ENCODE results near the gene CFAP43.
"Not testable (repeated sequence)": the region's sequence is repeated elsewhere in the genome, so short reads cannot be mapped to it uniquely, and the experiment has no call there.

Gene CFAP43

DNA sequence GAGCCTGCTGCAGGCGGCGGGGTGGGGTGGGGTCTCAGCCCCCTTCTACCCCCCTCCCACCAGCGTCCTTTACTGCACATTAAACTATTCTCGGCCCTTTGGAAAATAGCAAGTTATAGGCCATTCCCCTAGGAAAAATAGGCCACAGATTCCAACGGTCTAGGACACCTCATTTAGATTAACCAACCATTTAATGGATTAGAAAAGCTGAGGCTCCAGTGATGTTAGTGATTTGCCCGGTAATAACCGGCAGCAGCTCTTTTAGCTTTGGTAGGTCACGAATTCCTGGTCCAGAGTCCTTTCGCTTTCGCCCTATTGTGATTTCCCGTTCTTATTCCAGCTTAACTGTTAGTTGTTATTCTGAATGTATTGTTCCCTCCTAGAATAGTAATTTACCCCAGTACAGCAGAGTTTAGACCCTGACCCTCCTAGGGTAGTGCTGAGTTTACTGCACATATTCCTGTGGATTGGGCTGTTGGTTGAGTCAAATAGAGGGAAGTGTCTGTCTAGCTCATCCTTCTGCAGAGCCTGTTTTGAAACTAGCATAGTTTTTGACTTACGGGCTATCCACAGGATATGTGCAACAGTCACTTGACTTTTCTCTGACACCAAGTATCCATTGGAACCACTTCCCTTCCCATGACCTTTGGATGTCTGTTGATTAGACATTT, 23.3 kb upstream of the CFAP43 start:
- no peak for DNase-seq (ENCODE audit: low read depth, low spot score)

GRCh38 chr10:104254493-104255310, 22.5 kb upstream of the CFAP43 start, which contains the start of gene GSTO1:
Gene GSTO1, plus strand, starts transcription at chr10:104254892. Its CDS starts 37 bp downstream, at chr10:104254929.
- peak; percentile 6 for DNase-seq (ENCODE audit: low read depth, low spot score)

DNA sequence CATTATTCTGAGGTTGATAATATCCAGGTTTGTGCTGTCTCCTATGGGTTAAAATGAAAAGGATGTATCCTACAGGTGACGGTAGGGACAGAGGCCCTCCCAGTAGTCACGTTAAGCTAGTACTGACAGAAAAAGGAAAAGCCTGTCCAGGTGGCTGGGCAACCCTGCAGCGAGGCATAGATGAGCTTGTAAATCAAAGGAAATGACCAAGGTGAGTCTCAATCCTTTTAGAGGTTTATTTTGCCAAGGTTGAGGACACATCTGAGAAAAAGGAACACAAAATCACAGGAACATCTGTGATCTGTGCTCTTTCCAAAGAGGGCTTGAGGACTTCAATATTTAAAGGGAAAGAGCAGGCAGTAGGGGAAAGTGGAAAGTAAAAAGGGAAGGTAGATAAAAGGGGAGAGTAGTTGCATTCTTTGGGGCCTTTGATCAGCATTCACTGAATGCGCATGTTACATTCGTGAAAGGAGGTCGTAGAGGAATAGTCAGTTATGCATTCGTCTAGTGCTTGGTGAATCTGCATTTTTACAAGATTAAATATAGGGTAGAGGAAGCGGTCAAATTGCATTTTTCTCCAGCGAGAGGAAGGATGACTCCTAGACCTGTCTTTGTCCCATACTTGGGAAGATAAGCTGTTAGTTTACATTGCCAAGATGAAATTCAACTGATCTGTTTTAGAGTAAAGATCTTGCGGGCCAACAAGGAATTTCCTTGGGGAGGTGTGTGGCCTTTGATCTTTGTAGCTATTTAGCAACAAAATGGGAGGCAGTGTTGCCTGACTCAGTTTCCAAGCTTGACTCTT, 21.6 kb upstream of the CFAP43 start:
- no peak for DNase-seq (ENCODE audit: low read depth, low spot score)

GRCh38 chr10:104253106-104253505, 20.9 kb upstream of the CFAP43 start:
- DNase-seq (ENCODE audit: low read depth, low spot score), result no peak

DNA sequence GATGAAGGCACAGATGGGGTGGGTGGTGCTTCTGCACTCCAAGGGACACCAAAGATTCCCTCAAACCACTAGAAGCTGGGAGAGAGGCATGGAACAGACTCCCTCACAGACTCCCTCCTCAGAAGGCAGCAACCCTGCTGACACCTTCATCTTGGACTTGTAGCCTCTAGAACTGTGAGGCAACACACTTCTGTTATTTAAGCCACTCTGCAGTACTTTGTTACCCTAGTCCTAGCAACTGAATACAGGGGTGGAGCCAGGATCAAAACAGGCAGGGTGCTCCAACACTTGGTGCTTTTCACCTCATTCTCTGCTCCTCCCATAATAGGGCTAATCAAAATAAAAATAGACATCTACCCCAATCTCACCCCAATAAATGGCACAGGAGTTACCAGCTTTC, 20.2 kb upstream of the CFAP43 start:
- DNase-seq (ENCODE audit: low read depth, low spot score), result no peak

GRCh38 chr10:104251443-104251842, 19.3 kb upstream of the CFAP43 start:
- DNase-seq (ENCODE audit: low read depth, low spot score), result no peak

GRCh38 chr10:104250371-104250770, 18.2 kb upstream of the CFAP43 start:
- DNase-seq (ENCODE audit: low read depth, low spot score), result no peak

GRCh38 chr10:104248931-104249330, 16.8 kb upstream of the CFAP43 start:
- DNase-seq (ENCODE audit: low read depth, low spot score), result not testable (repeated sequence)

DNA sequence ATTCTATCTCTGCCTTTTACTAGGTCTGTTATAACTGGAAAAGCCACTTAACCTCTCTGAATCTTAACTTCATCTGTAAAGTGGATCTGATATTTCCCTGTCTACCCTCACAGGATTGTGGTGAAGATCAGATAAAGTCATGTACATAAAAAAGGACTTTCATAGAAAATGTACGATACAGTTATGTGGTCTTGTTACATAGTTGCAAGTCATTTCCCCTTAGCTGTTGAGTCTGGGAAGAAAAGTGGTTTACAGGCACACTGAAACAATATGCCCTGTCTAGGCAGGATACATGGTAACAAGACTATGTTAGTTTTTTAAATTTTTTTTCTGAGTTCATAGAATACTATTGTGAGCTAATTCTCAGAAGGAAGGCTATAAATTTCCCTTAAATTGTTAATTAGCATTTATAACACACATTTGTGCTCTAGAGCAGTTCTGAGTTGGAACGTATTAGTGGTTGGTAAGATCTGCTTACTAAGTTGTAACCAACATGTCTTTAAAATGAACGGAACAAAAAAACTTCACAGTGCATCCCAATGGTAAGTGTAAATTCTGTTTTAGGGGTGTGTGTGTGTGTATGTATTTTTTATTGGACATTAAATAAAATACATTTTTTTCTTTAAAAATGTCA, 15.5 kb upstream of the CFAP43 start:
- no peak for DNase-seq (ENCODE audit: low read depth, low spot score)

GRCh38 chr10:104246976-104247375, 14.8 kb upstream of the CFAP43 start:
- no peak for DNase-seq (ENCODE audit: low read depth, low spot score)

- no peak for DNase-seq (ENCODE audit: low read depth, low spot score)
Measured at GRCh38 chr10:104245066-104245632, 13.0 kb upstream of the CFAP43 start.

DNA sequence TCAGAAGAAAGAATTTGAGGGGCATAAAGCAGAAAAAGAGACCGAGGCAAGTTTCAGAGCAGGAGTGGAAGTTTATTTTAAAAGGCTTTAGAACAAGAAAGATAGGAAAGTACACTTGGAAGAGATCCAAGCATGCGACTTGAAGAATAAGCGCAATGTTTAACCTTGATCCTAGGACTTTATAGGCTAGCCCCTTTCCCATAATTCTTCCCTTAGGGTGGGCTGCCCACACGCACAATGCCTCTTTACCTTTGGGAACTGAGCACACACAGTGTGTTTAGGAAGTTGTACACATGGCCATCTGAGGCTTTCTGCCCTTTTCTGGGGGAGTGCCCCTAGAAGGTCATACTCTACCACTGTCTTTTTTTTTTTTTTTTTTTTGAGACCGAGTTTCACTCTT, 11.3 kb upstream of the CFAP43 start:
- no peak for DNase-seq (ENCODE audit: low read depth, low spot score)

DNA sequence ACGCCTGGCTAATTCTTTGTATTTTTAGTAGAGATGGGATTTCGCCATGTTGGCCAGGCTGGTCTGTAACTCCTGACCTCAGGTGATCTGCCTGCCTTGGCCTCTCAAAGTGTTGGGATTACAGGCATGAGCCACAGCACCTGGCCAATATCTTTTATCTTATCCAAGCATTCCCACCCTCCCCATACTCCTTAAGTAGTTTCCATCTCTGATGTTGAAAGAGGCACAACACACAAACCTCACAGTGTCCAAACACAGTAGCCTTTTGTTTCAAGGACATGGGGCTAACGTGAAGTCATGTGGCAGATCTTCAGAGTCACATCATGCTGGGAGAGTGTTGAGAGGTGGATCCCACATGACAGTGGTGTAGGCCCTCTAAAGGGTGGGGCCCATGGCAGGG, 10.8 kb upstream of the CFAP43 start:
- not testable (repeated sequence) for DNase-seq (ENCODE audit: low read depth, low spot score)

DNA sequence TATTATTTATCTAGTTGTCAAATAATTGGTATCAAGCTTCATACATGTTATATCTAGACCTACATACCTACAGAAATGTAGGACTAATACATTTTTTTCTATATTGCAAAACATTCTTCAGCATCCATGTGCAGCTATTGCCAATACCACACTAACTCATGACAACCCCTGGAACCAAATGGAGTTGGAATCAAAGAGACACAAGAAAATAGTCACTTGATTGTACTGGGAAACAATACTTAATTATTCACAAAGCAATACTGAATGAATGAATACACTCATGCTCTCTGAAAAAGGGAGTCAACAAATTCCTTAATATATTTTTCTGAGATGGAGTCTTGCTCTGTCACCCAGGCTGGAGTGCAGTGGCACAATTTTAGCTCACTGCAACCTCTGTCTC, 10.4 kb upstream of the CFAP43 start:
- DNase-seq (ENCODE audit: low read depth, low spot score), result no peak

DNA sequence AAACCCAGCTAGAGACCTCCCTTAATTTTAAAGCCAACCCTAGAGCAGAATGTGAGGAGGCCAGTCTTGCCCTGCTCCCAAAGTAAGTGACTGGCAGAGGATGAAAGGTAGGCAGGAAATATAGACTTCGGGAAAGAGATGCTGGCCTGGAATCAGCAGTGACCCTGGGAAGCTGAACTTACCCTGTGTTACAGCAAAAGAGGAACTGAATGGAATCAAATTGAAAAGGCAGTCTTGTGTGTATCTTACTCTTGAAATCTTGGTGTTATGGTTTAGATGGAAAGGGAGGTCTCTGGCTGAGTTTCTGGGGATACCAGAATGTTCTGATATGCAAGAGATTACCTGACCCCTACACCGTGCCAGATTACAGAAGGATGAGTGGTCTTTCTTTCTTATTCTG, 7.9 kb upstream of the CFAP43 start:
- no peak for DNase-seq (ENCODE audit: low read depth, low spot score)

DNA sequence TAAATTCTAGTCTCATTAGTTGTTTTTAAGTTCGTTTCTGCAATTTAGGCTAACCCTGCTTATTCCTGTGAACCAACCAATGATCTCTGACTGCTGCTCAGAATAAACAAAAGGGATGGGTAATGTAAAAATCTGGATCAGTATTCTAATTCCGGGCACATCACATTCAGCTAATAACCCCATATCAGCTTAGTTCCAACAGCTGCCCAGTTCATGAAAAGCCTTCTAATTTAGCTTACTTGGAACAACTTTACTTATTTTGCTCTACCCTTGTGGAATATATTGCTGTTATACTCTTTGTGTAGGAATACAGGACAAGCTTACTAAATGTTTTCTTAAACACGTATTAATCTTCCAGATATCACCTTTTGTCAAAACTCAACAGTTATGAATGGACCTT, 3.6 kb upstream of the CFAP43 start:
- DNase-seq (ENCODE audit: low read depth, low spot score), result no peak

GRCh38 chr10:104234934-104235333, 2.8 kb upstream of the CFAP43 start:
- no peak for DNase-seq (ENCODE audit: low read depth, low spot score)

DNA sequence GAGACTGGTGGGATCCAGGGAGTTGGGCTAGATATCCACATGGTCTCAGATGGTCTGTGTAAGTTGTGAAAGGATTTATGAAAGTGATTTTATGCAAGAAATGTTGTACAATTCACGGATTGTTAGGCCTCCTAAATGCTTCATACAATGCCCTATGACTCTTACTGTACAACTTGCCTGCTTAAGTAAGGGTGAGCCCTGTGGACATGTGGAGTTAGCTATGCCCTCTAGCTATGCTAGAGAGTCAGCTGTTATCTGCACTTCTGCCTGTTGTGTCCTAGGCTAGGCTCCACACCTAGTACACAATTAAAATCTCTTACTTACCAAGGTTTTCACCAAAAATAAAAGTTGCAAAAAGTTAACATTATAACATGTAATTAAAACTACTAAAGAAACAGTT, 1.7 kb upstream of the CFAP43 start:
- no peak for DNase-seq (ENCODE audit: low read depth, low spot score)

GRCh38 chr10:104232613-104233102, 494 bp upstream of the CFAP43 start:
- DNase-seq (ENCODE audit: low read depth, low spot score), result no peak

DNA sequence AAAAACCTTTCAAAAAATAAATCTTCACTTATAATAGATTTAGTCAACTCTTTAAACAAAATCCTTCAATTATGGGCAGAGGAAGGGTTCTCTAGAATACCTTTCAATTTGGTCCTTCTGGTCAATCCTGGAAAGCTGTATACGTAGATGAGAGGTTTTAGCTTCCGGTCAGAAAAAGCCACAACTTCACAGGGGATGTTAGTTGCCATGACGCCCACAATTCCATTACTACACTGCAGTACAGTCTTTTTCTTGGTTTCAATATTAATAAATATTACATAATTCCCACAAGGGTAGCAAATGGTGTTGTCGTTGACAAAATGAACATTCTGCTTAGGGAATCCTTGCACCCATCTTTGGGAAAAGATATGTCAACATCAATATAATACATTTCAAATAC, 1.7 kb downstream of the CFAP43 start:
- no peak for DNase-seq (ENCODE audit: low read depth, low spot score)

GRCh38 chr10:104223304-104223703, 8.9 kb downstream of the CFAP43 start:
- no peak for DNase-seq (ENCODE audit: low read depth, low spot score)
